GM19193 (cell line): ENCODE results near the gene RBM3.

Source experiments
- POLR2A ChIP-seq: IDR thresholded peaks from 4 replicates; pipeline ENCODE4 v1.6.1; 2011; ENCODE audit not compliant: insufficient read depth, insufficient read length; ENCODE audit errors: extremely low read depth

The RBM3 gene

DNA sequence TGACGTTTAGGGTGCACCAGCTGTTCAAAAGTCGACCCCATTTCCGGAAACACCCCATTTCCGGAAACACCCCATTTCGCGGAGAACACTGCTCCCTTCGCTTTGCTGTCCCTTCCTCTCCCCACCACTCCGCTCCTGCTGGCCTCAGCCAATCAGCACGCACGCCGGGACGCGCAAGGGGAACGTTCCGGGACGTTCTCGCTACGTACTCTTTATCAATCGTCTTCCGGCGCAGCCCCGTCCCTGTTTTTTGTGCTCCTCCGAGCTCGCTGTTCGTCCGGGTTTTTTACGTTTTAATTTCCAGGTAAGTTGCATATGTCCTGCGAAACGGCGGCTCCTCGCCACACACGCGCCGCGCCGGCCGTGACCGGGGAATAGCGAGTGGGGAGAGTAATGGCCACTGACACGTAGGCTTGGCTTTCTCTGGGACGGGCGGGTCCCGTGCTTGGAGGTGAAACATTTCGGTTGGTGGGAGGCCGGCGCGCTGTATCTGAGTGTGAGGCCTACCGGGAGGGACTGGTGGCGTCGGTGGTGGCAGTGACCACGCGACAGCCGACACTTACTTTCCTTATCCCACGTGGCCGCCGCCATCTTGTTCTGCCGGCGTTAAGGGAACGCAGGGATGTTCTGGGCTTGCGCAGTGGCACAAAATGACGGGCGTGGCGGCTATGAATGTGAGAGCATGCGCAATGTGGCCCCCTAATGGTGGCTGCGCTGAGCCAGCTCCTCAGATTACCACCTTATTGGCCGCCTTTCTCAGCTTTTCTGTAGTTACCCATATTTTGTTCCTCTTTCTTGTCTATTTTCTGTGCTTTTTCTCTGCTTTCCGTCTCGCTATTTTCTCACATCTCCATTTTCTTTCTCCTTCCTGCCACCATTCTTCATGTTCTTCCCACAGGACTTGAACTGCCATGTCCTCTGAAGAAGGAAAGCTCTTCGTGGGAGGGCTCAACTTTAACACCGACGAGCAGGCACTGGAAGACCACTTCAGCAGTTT lies at the start of gene RBM3:
TSS of gene RBM3 (plus strand) at position 215 of the 997 bp plus-strand sequence. CDS start at position 912, 697 bp downstream.
- peak; percentile 92 for TF ChIP-seq POLR2A

- TF ChIP-seq POLR2A: no peak
Measured at GRCh38 chrX:48530736-48531135, 43.5 kb upstream of the RBM3 start.

- TF ChIP-seq POLR2A: no peak
Measured at GRCh38 chrX:48531358-48531959, 42.8 kb upstream of the RBM3 start.

DNA sequence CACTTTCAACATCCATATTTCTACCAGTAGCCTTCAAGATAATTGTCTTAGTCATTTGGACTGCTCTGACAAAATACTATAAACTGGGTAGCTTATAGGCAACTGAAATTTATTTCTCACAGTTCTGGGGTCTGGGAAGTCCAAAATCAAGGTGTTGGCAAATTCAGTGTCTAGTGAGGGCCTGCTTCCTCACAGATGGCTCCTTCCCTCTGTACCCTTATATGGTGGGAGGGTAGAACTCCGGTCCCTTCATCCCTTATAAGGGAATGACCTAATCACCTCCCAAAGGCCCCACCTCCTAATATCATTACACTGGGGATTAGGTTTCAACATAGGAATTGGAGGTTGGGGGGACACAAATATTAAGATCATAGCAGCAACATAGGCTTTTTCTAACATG lies 42.1 kb upstream of the RBM3 start:
- TF ChIP-seq POLR2A: no peak

DNA sequence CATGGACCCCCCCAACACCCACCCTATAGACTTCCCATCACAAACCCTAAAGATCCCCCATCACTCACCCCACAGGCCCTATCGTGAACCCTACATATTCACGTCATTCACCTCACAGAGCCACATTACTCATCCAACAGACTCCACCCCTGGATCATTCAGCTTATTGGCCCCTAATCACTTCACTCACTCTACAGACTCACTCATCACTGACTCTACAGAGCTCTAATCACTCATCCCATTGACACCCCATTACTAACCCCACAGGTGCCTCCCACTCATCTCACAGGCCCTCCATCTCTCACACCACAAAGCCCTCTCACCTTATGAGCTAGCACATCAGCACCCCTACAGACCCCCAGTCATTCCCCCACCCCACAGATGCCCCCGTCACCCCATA lies 41.1 kb upstream of the RBM3 start:
- no peak for TF ChIP-seq POLR2A

DNA sequence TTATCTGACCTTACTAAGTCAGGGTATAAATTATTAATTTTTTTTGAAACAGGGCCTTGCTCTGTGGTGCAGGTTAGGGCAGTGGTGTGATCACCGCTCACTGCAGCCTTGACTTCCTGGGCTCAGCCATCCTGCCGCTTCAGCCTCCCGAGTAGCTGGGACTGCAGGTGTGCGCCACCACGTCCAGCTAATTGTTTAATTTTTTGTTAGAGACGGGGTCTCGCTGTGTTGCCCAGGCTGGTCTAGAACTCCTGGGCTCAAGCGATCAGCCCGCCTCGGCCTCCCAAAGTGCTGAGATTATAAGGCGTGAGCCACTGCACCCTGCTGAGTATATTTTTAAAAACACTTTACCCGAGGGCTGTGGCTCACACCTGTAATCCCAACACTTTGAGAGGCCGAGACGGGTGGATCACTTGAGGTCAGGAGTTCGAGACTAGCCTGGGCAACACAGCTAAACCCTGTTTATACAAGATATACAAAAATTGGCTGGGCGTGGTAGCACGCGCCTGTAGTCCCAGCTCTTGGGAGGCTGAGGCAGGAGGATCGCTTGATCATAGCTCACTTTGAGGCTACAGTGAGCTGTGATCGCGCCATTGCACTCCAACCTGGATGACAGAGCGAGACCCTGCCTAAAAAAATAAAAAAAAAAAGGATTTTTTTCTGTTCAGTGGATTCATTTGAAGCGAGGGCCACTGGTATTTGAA lies 35.5 kb upstream of the RBM3 start:
- no peak for TF ChIP-seq POLR2A

DNA sequence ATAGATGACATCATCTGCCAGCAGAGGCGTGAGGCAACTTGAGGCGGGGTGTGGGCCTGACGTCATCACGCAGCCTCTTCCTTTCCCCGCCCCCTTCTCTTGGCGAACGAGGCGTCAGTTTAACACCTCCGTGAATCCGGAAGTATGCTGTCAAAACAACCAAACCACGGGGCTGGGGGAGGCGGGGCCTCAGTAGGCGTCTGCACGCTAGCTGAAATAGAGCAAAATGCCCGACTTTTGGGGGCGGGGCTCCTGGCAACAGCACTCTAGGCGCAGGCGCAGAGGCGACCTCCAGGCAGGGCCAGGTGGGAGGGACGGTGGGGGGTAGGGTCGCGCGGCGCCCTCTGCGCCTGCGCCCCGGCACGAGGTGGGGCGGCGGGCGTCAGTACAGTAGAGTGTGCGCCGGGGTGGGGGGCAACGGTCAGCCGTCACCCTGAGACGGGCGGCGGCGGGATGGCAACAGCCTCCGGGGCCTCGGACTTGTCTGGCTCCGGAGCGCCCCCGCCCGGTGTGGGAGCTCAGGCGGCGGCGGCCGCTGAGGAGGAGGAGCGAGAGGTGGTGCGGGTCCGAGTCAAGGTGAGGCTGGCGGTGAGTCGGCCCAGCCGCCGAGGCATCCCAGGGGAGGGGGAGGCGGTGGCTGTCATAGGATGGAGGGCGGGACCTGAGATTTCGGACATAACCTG lies 34.8 kb upstream of the RBM3 start, which contains the start of gene TBC1D25:
TSS of gene TBC1D25 (plus strand) at position 370 of the 683 bp plus-strand sequence. CDS start at position 454, 84 bp downstream.
- TF ChIP-seq POLR2A: peak; percentile 42

- TF ChIP-seq POLR2A: peak; percentile 5
Measured at GRCh38 chrX:48540028-48540375, 34.3 kb upstream of the RBM3 start.

GRCh38 chrX:48540480-48540879 lies 33.8 kb upstream of the RBM3 start:
- TF ChIP-seq POLR2A: no peak

GRCh38 chrX:48541140-48541814 lies 33.0 kb upstream of the RBM3 start:
- TF ChIP-seq POLR2A: no peak

DNA sequence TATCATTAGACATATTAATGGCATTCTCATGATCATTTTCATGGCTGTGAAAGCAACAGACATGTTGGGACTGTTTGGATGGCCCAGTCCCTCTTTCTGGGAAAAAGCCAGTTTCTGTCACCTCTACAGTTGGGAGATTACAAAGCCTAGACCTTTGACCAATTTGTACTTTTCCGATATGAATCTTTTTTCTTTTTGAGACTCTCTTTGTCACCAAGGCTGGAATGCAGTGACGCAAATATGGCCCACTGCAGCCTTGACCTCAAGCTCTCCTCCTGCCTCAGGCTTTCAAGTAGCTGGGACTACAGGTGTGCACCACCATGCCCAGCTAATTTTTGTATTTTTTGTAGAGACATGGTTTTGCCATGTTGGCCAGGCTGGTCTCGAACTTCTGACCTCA lies 25.4 kb upstream of the RBM3 start:
- TF ChIP-seq POLR2A: no peak

DNA sequence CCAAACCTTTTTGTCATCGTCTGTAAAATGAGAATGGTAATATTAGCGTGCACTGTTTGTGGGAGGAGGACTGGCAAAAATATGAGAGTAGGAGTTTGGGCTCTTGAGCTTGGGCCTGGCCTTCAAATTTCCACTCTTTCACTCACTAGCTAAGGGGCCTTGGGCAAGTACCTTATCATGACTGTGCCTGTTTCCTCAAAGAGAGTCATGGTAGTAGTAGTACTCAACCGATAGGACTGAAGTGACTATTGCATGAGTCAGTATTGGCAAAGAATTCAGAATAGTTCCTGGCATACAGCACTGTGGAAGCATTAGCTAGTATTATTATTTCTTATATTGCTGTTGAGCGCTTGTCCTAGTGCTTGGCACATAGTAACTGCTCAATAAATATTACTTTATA lies 16.0 kb upstream of the RBM3 start:
- TF ChIP-seq POLR2A: no peak

GRCh38 chrX:48559636-48560035 lies 14.6 kb upstream of the RBM3 start:
- TF ChIP-seq POLR2A: no peak

DNA sequence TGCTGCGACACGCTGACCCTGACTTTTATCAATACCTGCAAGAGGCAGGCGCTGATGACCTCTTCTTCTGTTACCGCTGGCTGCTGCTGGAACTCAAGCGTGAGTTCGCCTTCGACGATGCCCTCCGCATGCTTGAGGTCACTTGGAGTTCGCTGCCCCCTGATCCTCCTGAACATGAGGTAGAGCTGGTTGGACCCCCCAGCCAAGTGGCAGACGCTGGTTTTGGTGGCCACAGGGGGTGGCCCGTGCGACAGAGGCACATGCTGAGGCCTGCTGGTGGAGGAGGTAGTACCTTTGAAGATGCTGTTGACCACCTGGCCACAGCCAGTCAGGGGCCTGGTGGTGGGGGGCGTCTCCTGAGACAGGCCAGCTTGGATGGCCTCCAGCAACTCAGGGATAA lies 14.2 kb upstream of the RBM3 start:
- TF ChIP-seq POLR2A: no peak

DNA sequence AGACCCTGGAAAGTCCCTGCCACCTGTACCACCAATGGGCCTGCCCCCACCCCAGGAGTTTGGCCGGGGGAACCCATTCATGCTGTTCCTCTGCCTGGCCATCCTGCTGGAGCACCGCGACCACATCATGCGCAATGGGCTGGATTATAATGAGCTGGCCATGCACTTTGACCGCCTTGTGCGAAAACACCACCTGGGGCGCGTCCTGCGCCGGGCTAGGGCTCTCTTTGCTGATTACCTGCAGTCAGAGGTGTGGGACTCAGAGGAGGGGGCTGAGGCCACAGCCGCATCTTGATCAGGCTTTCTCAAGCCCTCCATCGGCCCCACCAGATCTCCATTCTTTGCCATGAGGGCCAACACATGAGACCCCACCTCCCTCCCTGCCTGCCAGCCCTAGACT lies 13.6 kb upstream of the RBM3 start:
- TF ChIP-seq POLR2A: no peak

- no peak for TF ChIP-seq POLR2A
Measured at GRCh38 chrX:48569958-48570357, 4.3 kb upstream of the RBM3 start.
